ENCODE results near the gene ZNF417. TPM values are rescaled to one million over a fixed set of nuclear protein-coding genes. Genes with fewer than 3 reads are reported as not detected.

ZNF417 gene
- polyA plus RNA-seq, 2 of the 4 experiments (the other 2 are of a cell fraction), result 5.9 to 8.0 TPM

GRCh38 chr19:57927587-57927986 is 11.2 kb upstream of the ZNF417 start:
- no peak for TF ChIP-seq FOXS1 (CRISPR knock-in tag; IDR thresholded peaks at IDR 0.05)
- no peak for TF ChIP-seq BCL3 (IDR thresholded peaks at IDR 0.05)
- no peak for TF ChIP-seq CBX8 (IDR thresholded peaks at IDR 0.05)
- TF ChIP-seq TFCP2L1 (CRISPR knock-in tag; IDR thresholded peaks at IDR 0.05), result no peak
- no peak for TF ChIP-seq EHF (CRISPR knock-in tag; IDR thresholded peaks at IDR 0.05)
- no peak for TF ChIP-seq JUN (IDR thresholded peaks at IDR 0.05)
- no peak for TF ChIP-seq CEBPB (IDR thresholded peaks at IDR 0.05)
- TF ChIP-seq BHLHE40 (IDR thresholded peaks at IDR 0.05; ENCODE audit: low read depth, low read length), result no peak
- CTCF ChIA-PET, result no interaction called here
- H3K27ac ChIP-seq, result no peak overlapping the region
- no peak for FAIRE-seq
- POLR2A ChIA-PET, result no interaction called here
- ATAC-seq, result no peak
- no peak overlapping the region for H3K4me3 ChIP-seq
- no peak overlapping the region for H3K4me2 ChIP-seq
- DNase-seq (ENCODE audit: low read depth in 1 of 2, low spot score in 1 of 2), result no peak
- H3K9me3 ChIP-seq, result peaks cover 87% of the 10 kb centered on the region
- H3K4me1 ChIP-seq, result no peaks in the 10 kb centered on the region
- 89% methylated on average over 4 of the region's 4 CpGs for WGBS (ENCODE audit: missing lambda C conversion rate)

- ChIA-PET POLR2A (no interaction called here), CTCF (interaction anchor here (0.6 kb wide), 1 partner anchor 10 kb away, joined by 4 read pairs; no protein-coding TSS in a partner anchor)
- no peaks in the 10 kb centered on the region for H3K4me1 ChIP-seq
- H3K4me3 ChIP-seq, result no peak overlapping the region
- TF ChIP-seq KDM1A (IDR thresholded peaks at IDR 0.05; ENCODE audit: low read depth) (no peak), JUN (IDR thresholded peaks at IDR 0.05) (no peak), TFCP2L1 (CRISPR knock-in tag; IDR thresholded peaks at IDR 0.05) (no peak)
- no peak overlapping the region for H3K4me2 ChIP-seq
- peaks cover 68% of the 10 kb centered on the region for H3K9me3 ChIP-seq
- 97% methylated on average over 3 of the region's 3 CpGs for WGBS (ENCODE audit: missing lambda C conversion rate)
- ATAC-seq (no peak), DNase-seq (ENCODE audit: low read depth in 1 of 2, low spot score in 1 of 2) (no peak), FAIRE-seq (no peak)
- H3K27ac ChIP-seq, result no peak overlapping the region
Measured at GRCh38 chr19:57914531-57914930, 1.9 kb downstream of the ZNF417 start.

GRCh38 chr19:57907394-57907793 is 9.0 kb downstream of the ZNF417 start:
- peaks cover 84% of the 10 kb centered on the region for H3K9me3 ChIP-seq
- H3K4me1 ChIP-seq, result no peaks in the 10 kb centered on the region
- no peak for FAIRE-seq
- no peak overlapping the region for H3K27ac ChIP-seq
- TF ChIP-seq PBX3 (IDR thresholded peaks at IDR 0.05), result no peak
- TF ChIP-seq RARB (CRISPR knock-in tag; IDR thresholded peaks at IDR 0.05), result no peak
- TF ChIP-seq ATOH8 (CRISPR knock-in tag; IDR thresholded peaks at IDR 0.05; ENCODE audit: low read depth), result no peak
- no peak for TF ChIP-seq BCL3 (IDR thresholded peaks at IDR 0.05)
- TF ChIP-seq SREBF2 (IDR thresholded peaks at IDR 0.05), result no peak
- TF ChIP-seq CBX2 (IDR thresholded peaks at IDR 0.05; ENCODE audit: borderline replicate concordance, low read depth), result no peak
- TF ChIP-seq MAX (IDR thresholded peaks at IDR 0.05), result no peak
- TF ChIP-seq FOSL2 (IDR thresholded peaks at IDR 0.05), result no peak
- TF ChIP-seq FOSL2 (CRISPR knock-in tag; IDR thresholded peaks at IDR 0.05), result no peak
- TF ChIP-seq MAFK (IDR thresholded peaks at IDR 0.05; ENCODE audit: partially characterized antibody), result no peak
- no peak for TF ChIP-seq ELK1 (IDR thresholded peaks at IDR 0.05; ENCODE audit: low read depth, low read length)
- H3K4me3 ChIP-seq, result no peak overlapping the region
- no peak overlapping the region for H3K4me2 ChIP-seq
- CTCF ChIA-PET, result interaction anchor here (1.2 kb wide), 1 partner anchor 9 kb away, joined by 3 read pairs; the partner anchor contains the start of gene ZNF417
- ATAC-seq, result no peak
- POLR2A ChIA-PET, result no interaction called here
- WGBS (ENCODE audit: missing lambda C conversion rate), result 95% methylated on average over 3 of the region's 3 CpGs
- no peak for DNase-seq (ENCODE audit: low read depth in 1 of 2, low spot score in 1 of 2)

Measured in A549 (cell line).